WTC11 (cell line): ENCODE results near the gene TNNT3. TPM values are rescaled to one million over a fixed set of nuclear protein-coding genes. Genes with fewer than 3 reads are reported as not detected.
A peak's percentile ranks its signal among the peaks of the same experiment; 100 is the strongest.
"Not testable (repeated sequence)": the region's sequence is repeated elsewhere in the genome, so short reads cannot be mapped to it uniquely, and the experiment has no call there.

Experiments
- ATAC-seq: fragments of 200-7000 bp; cut with Tn5 transposase; 2 replicates; pipeline ENCODE4 v1.10.0; 2021; ENCODE audit warnings: mild to moderate bottlenecking, moderate library complexity
- CTCF ChIA-PET: fragments of 300-600 bp; sonication (Branson Sonifier 250); formaldehyde crosslinking; loops from one replicate; lab custom pipeline; 2021; ENCODE audit warnings: antibody characterized with exemption; lab: Charles Lee
- POLR2A ChIA-PET: fragments of 350-600 bp; sonication (Branson Sonifier 250); formaldehyde crosslinking; loops from one replicate; lab custom pipeline; 2021; ENCODE audit warnings: antibody characterized with exemption; lab: Charles Lee
- DNase-seq: peaks from one replicate; pipeline ENCODE4 v3.0.0; 2021; ENCODE audit warnings: low spot score
- H3K27ac Mint-ChIP-seq: 2 replicates; pipeline ENCODE4 v1.8.0; 2021; ENCODE audit warnings: mixed read lengths
- H3K27me3 Mint-ChIP-seq: 2 replicates; pipeline ENCODE4 v1.8.0; 2021; ENCODE audit warnings: low read depth, mild to moderate bottlenecking, moderate library complexity, mixed read lengths
- H3K36me3 Mint-ChIP-seq: 2 replicates; pipeline ENCODE4 v1.8.0; 2021; ENCODE audit warnings: mixed read lengths
- H3K4me1 Mint-ChIP-seq: 2 replicates; pipeline ENCODE4 v1.8.0; 2022; ENCODE audit warnings: mixed read lengths
- H3K4me3 Mint-ChIP-seq: 2 replicates; pipeline ENCODE4 v1.8.0; 2021; ENCODE audit warnings: mild to moderate bottlenecking, moderate library complexity, mixed read lengths
- H3K9me3 Mint-ChIP-seq: 2 replicates; pipeline ENCODE4 v1.8.0; 2021; ENCODE audit warnings: mixed read lengths
- MXD4 ChIP-seq: fragments of 250-450 bp; sonication (Bioruptor Pico); IDR thresholded peaks from 2 replicates; pipeline ENCODE4 v1.8.0; 2021; ENCODE audit warnings: mild to moderate bottlenecking, moderate library complexity, borderline replicate concordance
- TCF7 ChIP-seq: sonication (generic); formaldehyde crosslinking; IDR thresholded peaks from 2 replicates; pipeline ENCODE4 v1.8.0; 2022; ENCODE audit warnings: mild to moderate bottlenecking, low read depth, missing genetic modification reagents, moderate library complexity
- ZNF232 ChIP-seq: sonication (generic); formaldehyde crosslinking; IDR thresholded peaks from 2 replicates; pipeline ENCODE4 v1.8.0; 2022; ENCODE audit warnings: mild to moderate bottlenecking, missing genetic modification reagents
- total RNA-seq: library from RNA; stranded (reverse); gene quantifications from 3 replicates; pipeline ENCODE4 v1.2.3, GENCODE V29; 2021
- TF ChIP-seq, protein P1 (sequence below): sonication (generic); formaldehyde crosslinking; IDR thresholded peaks from 2 replicates; pipeline ENCODE4 v1.8.1; 2023; ENCODE audit warnings: mild to moderate bottlenecking, missing genetic modification reagents
- TF ChIP-seq, protein P2 (sequence below): sonication (generic); formaldehyde crosslinking; IDR thresholded peaks from 2 replicates; pipeline ENCODE4 v1.8.1; 2022; ENCODE audit warnings: mild to moderate bottlenecking, missing genetic modification reagents, moderate library complexity, borderline replicate concordance
- TF ChIP-seq, protein P3 (sequence below): sonication (generic); formaldehyde crosslinking; IDR thresholded peaks from 2 replicates; pipeline ENCODE4 v1.8.1; 2023; ENCODE audit warnings: mild to moderate bottlenecking, missing genetic modification reagents, moderate library complexity
- TF ChIP-seq, protein P4 (sequence below): fragments of 200-600 bp; IDR thresholded peaks from 2 replicates; pipeline ENCODE4 v1.8.0; 2022; ENCODE audit warnings: antibody characterized with exemption

Gene TNNT3
- total RNA-seq, 1 experiment from 2014 or later, result not detected

DNA sequence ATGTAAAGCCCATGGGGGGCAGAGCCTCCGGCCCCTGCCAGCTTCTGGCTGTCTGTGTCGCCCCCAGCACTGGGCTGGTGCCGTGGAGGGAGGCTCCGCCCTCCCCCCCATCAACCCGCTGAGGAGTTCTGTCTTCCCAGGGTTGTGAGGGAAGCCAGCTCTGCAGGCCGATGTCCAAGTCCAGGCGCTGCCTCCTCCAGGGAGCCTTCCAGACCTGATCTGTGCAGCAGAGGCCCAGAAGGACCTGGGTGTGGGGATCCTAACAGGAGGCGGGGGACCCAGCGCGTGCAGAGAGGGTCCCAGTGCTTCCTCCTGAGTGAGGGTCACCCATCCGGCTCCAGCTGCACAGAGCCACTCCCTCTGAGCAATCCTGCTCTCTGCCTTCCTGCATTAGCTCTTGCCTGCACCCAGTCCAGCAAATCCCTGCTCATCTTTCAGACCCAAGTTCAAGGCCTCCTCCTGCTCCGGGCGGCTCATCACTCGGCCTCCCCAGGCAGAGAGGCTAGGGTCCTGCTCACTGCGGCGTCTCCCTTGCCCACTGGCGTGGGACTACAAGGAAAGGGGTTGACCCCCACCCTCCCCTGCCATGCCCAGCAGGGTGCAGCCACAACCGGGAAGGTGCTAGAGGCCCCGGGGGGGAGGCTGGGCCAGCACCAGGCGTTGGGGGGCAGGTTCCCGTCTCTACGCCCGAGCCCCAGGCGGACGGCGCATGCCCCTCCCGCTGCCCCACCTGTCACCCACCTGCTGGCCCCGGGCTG is 44.2 kb upstream of the TNNT3 start:
- ATAC-seq (no peak), DNase-seq (no peak)
- TF ChIP-seq TCF7 (CRISPR knock-in tag) (no peak), MXD4 (CRISPR knock-in tag) (no peak)
- TF ChIP-seq, protein P1, sequence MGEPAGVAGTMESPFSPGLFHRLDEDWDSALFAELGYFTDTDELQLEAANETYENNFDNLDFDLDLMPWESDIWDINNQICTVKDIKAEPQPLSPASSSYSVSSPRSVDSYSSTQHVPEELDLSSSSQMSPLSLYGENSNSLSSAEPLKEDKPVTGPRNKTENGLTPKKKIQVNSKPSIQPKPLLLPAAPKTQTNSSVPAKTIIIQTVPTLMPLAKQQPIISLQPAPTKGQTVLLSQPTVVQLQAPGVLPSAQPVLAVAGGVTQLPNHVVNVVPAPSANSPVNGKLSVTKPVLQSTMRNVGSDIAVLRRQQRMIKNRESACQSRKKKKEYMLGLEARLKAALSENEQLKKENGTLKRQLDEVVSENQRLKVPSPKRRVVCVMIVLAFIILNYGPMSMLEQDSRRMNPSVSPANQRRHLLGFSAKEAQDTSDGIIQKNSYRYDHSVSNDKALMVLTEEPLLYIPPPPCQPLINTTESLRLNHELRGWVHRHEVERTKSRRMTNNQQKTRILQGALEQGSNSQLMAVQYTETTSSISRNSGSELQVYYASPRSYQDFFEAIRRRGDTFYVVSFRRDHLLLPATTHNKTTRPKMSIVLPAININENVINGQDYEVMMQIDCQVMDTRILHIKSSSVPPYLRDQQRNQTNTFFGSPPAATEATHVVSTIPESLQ (CRISPR knock-in tag), result no peak
- TF ChIP-seq, protein P2, sequence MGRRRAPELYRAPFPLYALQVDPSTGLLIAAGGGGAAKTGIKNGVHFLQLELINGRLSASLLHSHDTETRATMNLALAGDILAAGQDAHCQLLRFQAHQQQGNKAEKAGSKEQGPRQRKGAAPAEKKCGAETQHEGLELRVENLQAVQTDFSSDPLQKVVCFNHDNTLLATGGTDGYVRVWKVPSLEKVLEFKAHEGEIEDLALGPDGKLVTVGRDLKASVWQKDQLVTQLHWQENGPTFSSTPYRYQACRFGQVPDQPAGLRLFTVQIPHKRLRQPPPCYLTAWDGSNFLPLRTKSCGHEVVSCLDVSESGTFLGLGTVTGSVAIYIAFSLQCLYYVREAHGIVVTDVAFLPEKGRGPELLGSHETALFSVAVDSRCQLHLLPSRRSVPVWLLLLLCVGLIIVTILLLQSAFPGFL (CRISPR knock-in tag), result no peak
- CTCF ChIA-PET, result interaction anchor here (0.9 to 6.0 kb wide), 15 partner anchors 8 to 281 kb away, joined by 3 to 69 read pairs (median 8); partner anchors contain the start of genes MRPL23 and SYT8
- H3K9me3 Mint-ChIP-seq, result no peaks in the 10 kb centered on the region
- POLR2A ChIA-PET, result no interaction called here
- H3K4me3 Mint-ChIP-seq, result no peak overlapping the region
- H3K27me3 Mint-ChIP-seq, result no peaks in the 10 kb centered on the region; the same call in 1 of the 2 replicates
- H3K36me3 Mint-ChIP-seq, result no peaks in the 10 kb centered on the region
- H3K27ac Mint-ChIP-seq, result no peak overlapping the region
- H3K4me1 Mint-ChIP-seq, result peaks cover 3% of the 10 kb centered on the region; the same call in 1 of the 2 replicates

DNA sequence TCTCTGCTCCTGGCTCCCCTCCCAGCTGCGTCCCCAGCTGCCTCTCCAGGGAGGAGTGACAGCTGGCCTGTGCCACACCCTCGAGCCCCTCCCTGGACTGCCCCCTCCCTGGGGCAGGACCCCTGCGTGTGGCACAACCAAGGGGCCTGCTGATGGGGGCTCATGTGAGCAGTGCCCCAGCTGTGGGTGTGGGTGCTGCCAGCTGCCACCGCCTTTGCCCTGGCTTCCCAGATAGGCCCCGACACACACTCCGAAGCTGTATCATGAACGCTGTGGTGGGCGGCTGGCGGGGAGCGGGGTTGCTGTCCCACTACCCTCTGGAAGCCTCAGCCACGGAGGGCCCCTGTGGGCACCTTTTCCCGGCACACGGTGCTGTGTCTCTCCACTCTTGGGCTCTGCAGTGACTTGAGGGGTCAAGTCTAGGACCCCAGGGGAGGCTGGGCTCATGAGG is 43.6 kb upstream of the TNNT3 start:
- DNase-seq, ATAC-seq, H3K9me3 Mint-ChIP-seq, POLR2A ChIA-PET, H3K4me3 Mint-ChIP-seq, H3K27ac Mint-ChIP-seq, H3K36me3 Mint-ChIP-seq, H3K27me3 Mint-ChIP-seq, H3K4me1 Mint-ChIP-seq: not testable (repeated sequence)
- CTCF ChIA-PET, result interaction anchor here (0.6 to 6.0 kb wide), 43 partner anchors 9 to 329 kb away, joined by 3 to 69 read pairs (median 6); partner anchors contain the start of genes H19, MRPL23, SYT8 and TNNI2

DNA sequence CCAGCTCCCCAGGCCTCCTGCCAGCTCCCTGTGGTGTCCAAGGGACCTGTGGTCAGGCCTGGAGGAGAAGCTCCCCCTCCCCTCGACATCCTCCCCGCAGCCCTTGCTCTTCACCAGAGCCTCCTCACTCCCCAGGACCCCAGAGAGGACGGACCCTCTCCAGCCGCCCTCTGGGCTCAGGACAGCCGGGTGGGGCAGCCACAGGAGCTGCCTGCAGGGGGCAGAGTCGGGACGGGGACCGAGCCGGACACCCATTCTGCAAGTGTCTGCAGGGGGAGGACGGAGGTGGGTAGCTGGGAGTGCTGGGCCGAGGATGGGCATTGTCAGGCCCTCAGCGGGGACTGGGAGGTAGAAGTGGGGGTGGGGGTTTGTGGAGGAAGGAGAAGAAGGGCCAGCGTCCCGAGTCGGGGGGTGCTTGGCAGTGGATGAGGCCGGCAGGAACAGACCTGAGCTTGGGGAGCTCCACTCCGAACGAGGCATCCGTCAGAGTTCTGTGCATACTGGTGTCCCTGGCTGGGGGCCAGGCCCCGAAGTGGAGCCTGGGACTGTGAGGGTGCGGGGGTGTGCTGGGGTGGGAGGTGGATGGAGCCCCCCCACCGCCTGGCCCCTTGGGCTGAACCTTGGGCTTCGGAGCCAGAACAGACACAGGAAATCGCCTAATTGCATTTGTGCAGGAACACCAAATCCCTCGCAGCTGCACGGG is 43.0 kb upstream of the TNNT3 start:
- DNase-seq (peak; percentile 77), ATAC-seq (peak; percentile 85)
- H3K9me3 Mint-ChIP-seq, result no peaks in the 10 kb centered on the region
- no peak overlapping the region for H3K27ac Mint-ChIP-seq
- H3K4me3 Mint-ChIP-seq, result no peak overlapping the region
- no peaks in the 10 kb centered on the region; the same call in 1 of the 2 replicates for H3K27me3 Mint-ChIP-seq
- TF ChIP-seq, protein P3, sequence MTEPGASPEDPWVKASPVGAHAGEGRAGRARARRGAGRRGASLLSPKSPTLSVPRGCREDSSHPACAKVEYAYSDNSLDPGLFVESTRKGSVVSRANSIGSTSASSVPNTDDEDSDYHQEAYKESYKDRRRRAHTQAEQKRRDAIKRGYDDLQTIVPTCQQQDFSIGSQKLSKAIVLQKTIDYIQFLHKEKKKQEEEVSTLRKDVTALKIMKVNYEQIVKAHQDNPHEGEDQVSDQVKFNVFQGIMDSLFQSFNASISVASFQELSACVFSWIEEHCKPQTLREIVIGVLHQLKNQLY (CRISPR knock-in tag), result no peak
- TF ChIP-seq ZNF232 (CRISPR knock-in tag), result no peak
- TF ChIP-seq, protein P4, sequence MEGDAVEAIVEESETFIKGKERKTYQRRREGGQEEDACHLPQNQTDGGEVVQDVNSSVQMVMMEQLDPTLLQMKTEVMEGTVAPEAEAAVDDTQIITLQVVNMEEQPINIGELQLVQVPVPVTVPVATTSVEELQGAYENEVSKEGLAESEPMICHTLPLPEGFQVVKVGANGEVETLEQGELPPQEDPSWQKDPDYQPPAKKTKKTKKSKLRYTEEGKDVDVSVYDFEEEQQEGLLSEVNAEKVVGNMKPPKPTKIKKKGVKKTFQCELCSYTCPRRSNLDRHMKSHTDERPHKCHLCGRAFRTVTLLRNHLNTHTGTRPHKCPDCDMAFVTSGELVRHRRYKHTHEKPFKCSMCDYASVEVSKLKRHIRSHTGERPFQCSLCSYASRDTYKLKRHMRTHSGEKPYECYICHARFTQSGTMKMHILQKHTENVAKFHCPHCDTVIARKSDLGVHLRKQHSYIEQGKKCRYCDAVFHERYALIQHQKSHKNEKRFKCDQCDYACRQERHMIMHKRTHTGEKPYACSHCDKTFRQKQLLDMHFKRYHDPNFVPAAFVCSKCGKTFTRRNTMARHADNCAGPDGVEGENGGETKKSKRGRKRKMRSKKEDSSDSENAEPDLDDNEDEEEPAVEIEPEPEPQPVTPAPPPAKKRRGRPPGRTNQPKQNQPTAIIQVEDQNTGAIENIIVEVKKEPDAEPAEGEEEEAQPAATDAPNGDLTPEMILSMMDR, result peak; percentile 21; the same call in 1 of the 2 replicates
- H3K36me3 Mint-ChIP-seq, result no peaks in the 10 kb centered on the region
- H3K4me1 Mint-ChIP-seq, result 0 out of 2 replicates have a peak, but pooled peaks cover 3% of the 10 kb centered on the region
- CTCF ChIA-PET, result interaction anchor here (0.6 to 6.0 kb wide), 64 partner anchors 9 to 431 kb away, joined by 3 to 69 read pairs (median 4); partner anchors contain the start of genes H19, MRPL23, SYT8 and TNNI2
- POLR2A ChIA-PET, result no interaction called here
